Glutamatergic neuron (in vitro differentiated cells): ENCODE results near the gene USP8. TPM values are rescaled to one million over a fixed set of nuclear protein-coding genes. Genes with fewer than 3 reads are reported as not detected.

Experiments
- DNase-seq: peaks from one replicate; pipeline ENCODE4 v3.0.0; 2022
- H3K27ac Mint-ChIP-seq: one replicate; pipeline ENCODE4 v1.8.0; 2020; ENCODE audit warnings: mild to moderate bottlenecking, mixed read lengths, inconsistent platforms; ENCODE audit not compliant: unreplicated experiment
- H3K27me3 Mint-ChIP-seq: one replicate; pipeline ENCODE4 v1.8.0; 2020; ENCODE audit warnings: mild to moderate bottlenecking, moderate library complexity, mixed read lengths, inconsistent platforms; ENCODE audit not compliant: unreplicated experiment
- H3K36me3 Mint-ChIP-seq: one replicate; pipeline ENCODE4 v1.8.0; 2020; ENCODE audit warnings: mild to moderate bottlenecking, mixed read lengths, inconsistent platforms; ENCODE audit not compliant: unreplicated experiment
- H3K4me1 Mint-ChIP-seq: one replicate; pipeline ENCODE4 v1.8.0; 2020; ENCODE audit warnings: mild to moderate bottlenecking, low read depth, mixed read lengths, inconsistent platforms; ENCODE audit not compliant: unreplicated experiment
- H3K4me3 Mint-ChIP-seq: one replicate; pipeline ENCODE4 v1.8.0; 2020; ENCODE audit warnings: mild to moderate bottlenecking, mixed read lengths, inconsistent platforms; ENCODE audit not compliant: unreplicated experiment
- H3K9me3 Mint-ChIP-seq: one replicate; pipeline ENCODE4 v1.8.0; 2020; ENCODE audit warnings: mild to moderate bottlenecking, moderate library complexity, mixed read lengths, inconsistent platforms; ENCODE audit not compliant: unreplicated experiment
- CTCF ChIP-seq: fragments of 200-600 bp; sonication (generic); IDR thresholded peaks from one replicate; pipeline ENCODE4 v1.5.0; 2021; ENCODE audit not compliant: partially characterized antibody, unreplicated experiment
- total RNA-seq: library from RNA; stranded (reverse); fragmentation: NEBNext Ultra II Directional; extraction: Animal tissue kit (Norgen Biotek cat#: 25700); gene quantifications from one replicate; pipeline ENCODE4 v1.2.1, GENCODE V29; 2021; ENCODE audit not compliant: unreplicated experiment

The USP8 gene
- total RNA-seq, 1 donor from 2014 or later, result 49.3 TPM

- Mint-ChIP-seq H3K4me1 (peaks cover 5% of the 10 kb centered on the region), H3K27me3 (no peaks in the 10 kb centered on the region), H3K9me3 (no peaks in the 10 kb centered on the region), H3K27ac (no peak overlapping the region), H3K36me3 (no peaks in the 10 kb centered on the region), H3K4me3 (peak overlapping the region; percentile 21)
- TF ChIP-seq CTCF, result no peak
- DNase-seq, result no peak
Observed at GRCh38 chr15:50426428-50426827, 2.2 kb downstream of the USP8 start.

GRCh38 chr15:50431204-50431603 is 7.0 kb downstream of the USP8 start:
- H3K4me1 Mint-ChIP-seq, result peaks cover 2% of the 10 kb centered on the region
- no peak overlapping the region for H3K27ac Mint-ChIP-seq
- TF ChIP-seq CTCF, result no peak
- no peak overlapping the region for H3K4me3 Mint-ChIP-seq
- no peaks in the 10 kb centered on the region for H3K9me3 Mint-ChIP-seq
- DNase-seq, result no peak
- no peaks in the 10 kb centered on the region for H3K27me3 Mint-ChIP-seq
- no peaks in the 10 kb centered on the region for H3K36me3 Mint-ChIP-seq

GRCh38 chr15:50432230-50432629 is 8.0 kb downstream of the USP8 start:
- H3K9me3 Mint-ChIP-seq, result no peaks in the 10 kb centered on the region
- H3K27ac Mint-ChIP-seq, result no peak overlapping the region
- DNase-seq, result no peak
- H3K27me3 Mint-ChIP-seq, result no peaks in the 10 kb centered on the region
- no peak overlapping the region for H3K4me3 Mint-ChIP-seq
- no peaks in the 10 kb centered on the region for H3K4me1 Mint-ChIP-seq
- no peaks in the 10 kb centered on the region for H3K36me3 Mint-ChIP-seq
- no peak for TF ChIP-seq CTCF

GRCh38 chr15:50435772-50436171 is 11.6 kb downstream of the USP8 start:
- DNase-seq, result no peak
- Mint-ChIP-seq H3K27ac (no peak overlapping the region), H3K4me3 (no peak overlapping the region), H3K9me3 (no peaks in the 10 kb centered on the region), H3K36me3 (no peaks in the 10 kb centered on the region), H3K4me1 (no peaks in the 10 kb centered on the region), H3K27me3 (no peaks in the 10 kb centered on the region)
- TF ChIP-seq CTCF, result no peak

GRCh38 chr15:50438251-50438650 is 14.0 kb downstream of the USP8 start:
- H3K27me3 Mint-ChIP-seq, result no peaks in the 10 kb centered on the region
- H3K36me3 Mint-ChIP-seq, result no peaks in the 10 kb centered on the region
- no peak for DNase-seq
- TF ChIP-seq CTCF, result no peak
- no peaks in the 10 kb centered on the region for H3K4me1 Mint-ChIP-seq
- no peak overlapping the region for H3K27ac Mint-ChIP-seq
- no peak overlapping the region for H3K4me3 Mint-ChIP-seq
- H3K9me3 Mint-ChIP-seq, result no peaks in the 10 kb centered on the region
